ENCODE measurements around the gene CYP4F8.

CYP4F8 gene

DNA sequence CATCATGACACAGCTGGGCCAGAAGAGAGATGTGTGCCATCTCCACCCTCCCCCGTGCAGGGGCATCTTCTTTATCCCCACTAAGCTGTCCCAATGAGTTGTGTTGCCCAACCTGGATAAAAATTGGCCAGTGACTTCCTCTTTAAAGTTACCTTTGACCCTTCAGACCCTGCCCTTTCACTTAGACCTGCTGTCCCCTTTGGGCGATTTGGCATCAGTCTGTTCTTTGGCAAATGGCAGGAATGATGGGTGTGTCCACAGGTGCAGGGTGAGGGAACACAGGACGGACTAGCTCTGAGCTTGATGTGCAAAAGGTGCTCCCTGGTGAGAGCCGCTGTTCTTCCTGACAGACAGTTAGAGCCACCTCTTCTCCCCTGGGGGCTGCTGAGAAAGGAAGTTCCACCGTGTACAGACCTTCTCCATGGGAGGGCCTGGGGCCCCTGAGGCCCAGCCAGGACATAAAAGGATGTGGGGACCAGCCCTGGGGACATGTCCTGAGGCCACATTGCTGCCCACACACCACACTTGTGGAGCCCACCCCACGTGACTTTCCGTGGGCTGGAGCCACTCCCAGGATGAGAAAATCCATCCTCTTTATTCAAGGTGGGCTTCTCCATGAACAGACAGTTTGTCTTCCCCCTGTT, 1.7 kb downstream of the CYP4F8 start:
- no peak for DNase-seq (ENCODE audit: low read depth)
- TF ChIP-seq, protein P1, sequence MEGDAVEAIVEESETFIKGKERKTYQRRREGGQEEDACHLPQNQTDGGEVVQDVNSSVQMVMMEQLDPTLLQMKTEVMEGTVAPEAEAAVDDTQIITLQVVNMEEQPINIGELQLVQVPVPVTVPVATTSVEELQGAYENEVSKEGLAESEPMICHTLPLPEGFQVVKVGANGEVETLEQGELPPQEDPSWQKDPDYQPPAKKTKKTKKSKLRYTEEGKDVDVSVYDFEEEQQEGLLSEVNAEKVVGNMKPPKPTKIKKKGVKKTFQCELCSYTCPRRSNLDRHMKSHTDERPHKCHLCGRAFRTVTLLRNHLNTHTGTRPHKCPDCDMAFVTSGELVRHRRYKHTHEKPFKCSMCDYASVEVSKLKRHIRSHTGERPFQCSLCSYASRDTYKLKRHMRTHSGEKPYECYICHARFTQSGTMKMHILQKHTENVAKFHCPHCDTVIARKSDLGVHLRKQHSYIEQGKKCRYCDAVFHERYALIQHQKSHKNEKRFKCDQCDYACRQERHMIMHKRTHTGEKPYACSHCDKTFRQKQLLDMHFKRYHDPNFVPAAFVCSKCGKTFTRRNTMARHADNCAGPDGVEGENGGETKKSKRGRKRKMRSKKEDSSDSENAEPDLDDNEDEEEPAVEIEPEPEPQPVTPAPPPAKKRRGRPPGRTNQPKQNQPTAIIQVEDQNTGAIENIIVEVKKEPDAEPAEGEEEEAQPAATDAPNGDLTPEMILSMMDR (IDR thresholded peaks at IDR 0.05; ENCODE audit: insufficient read depth, low read depth, low read length, missing control alignments), result no peak
- H3K4me3 ChIP-seq (ENCODE audit: low read length), result no peak overlapping the region

- H3K4me3 ChIP-seq (ENCODE audit: low read length), result no peak overlapping the region
- TF ChIP-seq, protein P1 (IDR thresholded peaks at IDR 0.05; ENCODE audit: insufficient read depth, low read depth, low read length, missing control alignments), result no peak
- no peak for DNase-seq (ENCODE audit: low read depth)
Observed at GRCh38 chr19:15618321-15618720, 3.3 kb downstream of the CYP4F8 start.

- TF ChIP-seq, protein P1 (IDR thresholded peaks at IDR 0.05; ENCODE audit: insufficient read depth, low read depth, low read length, missing control alignments), result no peak
- no peak overlapping the region for H3K4me3 ChIP-seq (ENCODE audit: low read length)
- no peak for DNase-seq (ENCODE audit: low read depth)
Observed at GRCh38 chr19:15621801-15622200, 6.8 kb downstream of the CYP4F8 start.

- peak; percentile 22 for DNase-seq (ENCODE audit: low read depth)
- TF ChIP-seq, protein P1 (IDR thresholded peaks at IDR 0.05; ENCODE audit: insufficient read depth, low read depth, low read length, missing control alignments), result no peak
- H3K4me3 ChIP-seq (ENCODE audit: low read length), result no peak overlapping the region
Observed at GRCh38 chr19:15622991-15623390, 8.0 kb downstream of the CYP4F8 start.

- TF ChIP-seq, protein P1 (IDR thresholded peaks at IDR 0.05; ENCODE audit: insufficient read depth, low read depth, low read length, missing control alignments), result no peak
- no peak for DNase-seq (ENCODE audit: low read depth)
- H3K4me3 ChIP-seq (ENCODE audit: low read length), result no peak overlapping the region
Observed at GRCh38 chr19:15623711-15624318, 8.8 kb downstream of the CYP4F8 start.

DNA sequence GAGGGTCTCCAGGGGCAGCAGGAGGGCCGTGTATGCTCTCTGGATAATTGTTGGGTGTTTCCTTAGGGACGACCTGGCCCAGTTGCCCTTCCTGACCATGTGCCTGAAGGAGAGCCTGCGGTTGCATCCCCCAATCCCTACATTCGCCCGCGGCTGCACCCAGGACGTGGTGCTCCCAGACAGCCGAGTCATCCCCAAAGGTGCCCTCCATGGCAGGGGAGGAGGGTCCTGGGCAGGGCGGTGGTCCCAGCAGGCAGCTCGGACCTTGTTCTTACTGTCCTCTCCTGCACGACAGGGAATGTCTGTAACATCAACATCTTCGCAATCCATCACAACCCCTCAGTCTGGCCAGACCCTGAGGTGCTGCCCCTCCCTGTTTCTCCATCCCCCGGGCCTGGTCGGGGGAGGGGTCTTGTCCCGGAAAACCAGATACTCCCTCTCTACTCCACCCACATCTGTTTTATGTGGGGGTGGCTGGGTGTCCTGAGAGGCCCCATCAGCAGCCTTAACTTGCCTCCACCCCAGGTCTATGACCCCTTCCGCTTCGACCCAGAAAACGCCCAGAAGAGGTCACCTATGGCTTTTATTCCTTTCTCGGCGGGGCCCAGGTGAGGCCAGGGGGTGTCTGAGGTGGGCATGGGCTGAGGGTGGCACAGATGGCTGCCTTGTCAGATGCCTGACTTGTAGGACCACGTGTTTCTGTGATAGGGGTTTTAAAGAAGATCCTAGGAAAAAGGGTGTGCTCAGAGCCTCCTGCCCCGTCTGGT, 13.4 kb downstream of the CYP4F8 start:
- DNase-seq (ENCODE audit: low read depth), result no peak
- H3K4me3 ChIP-seq (ENCODE audit: low read length), result no peak overlapping the region
- TF ChIP-seq, protein P1 (IDR thresholded peaks at IDR 0.05; ENCODE audit: insufficient read depth, low read depth, low read length, missing control alignments), result no peak
